CMK (cell line): ENCODE data around the gene NTSR2.

ENCODE experiments used
- DNase-seq: peaks from one replicate; pipeline ENCODE4 v3.0.0-alpha.2; 2010; ENCODE audit warnings: low read depth

NTSR2 gene

GRCh38 chr2:11699686-11700670, 30.0 kb upstream of the NTSR2 start:
- DNase-seq, result no peak

- DNase-seq, result no peak
Measured at GRCh38 chr2:11698009-11698922, 28.3 kb upstream of the NTSR2 start.

GRCh38 chr2:11697103-11697871, 27.3 kb upstream of the NTSR2 start:
- peak; percentile 94 for DNase-seq

GRCh38 chr2:11696736-11697102, 26.7 kb upstream of the NTSR2 start:
- no peak for DNase-seq

GRCh38 chr2:11695576-11695975, 25.6 kb upstream of the NTSR2 start:
- no peak for DNase-seq

GRCh38 chr2:11692966-11693521, 23.0 kb upstream of the NTSR2 start:
- DNase-seq, result peak; percentile 47

GRCh38 chr2:11691076-11691660, 21.2 kb upstream of the NTSR2 start:
- no peak for DNase-seq

GRCh38 chr2:11688222-11689069, 18.5 kb upstream of the NTSR2 start:
- DNase-seq, result peak; percentile 81

GRCh38 chr2:11687736-11688135, 17.7 kb upstream of the NTSR2 start:
- no peak for DNase-seq

GRCh38 chr2:11685906-11686470, 16.0 kb upstream of the NTSR2 start:
- no peak for DNase-seq

- no peak for DNase-seq
Measured at GRCh38 chr2:11684894-11685460, 15.0 kb upstream of the NTSR2 start.

GRCh38 chr2:11683966-11684365, 14.0 kb upstream of the NTSR2 start:
- DNase-seq, result no peak

GRCh38 chr2:11683476-11683875, 13.5 kb upstream of the NTSR2 start:
- no peak for DNase-seq

- no peak for DNase-seq
Measured at GRCh38 chr2:11682590-11682915, 12.6 kb upstream of the NTSR2 start.

- DNase-seq, result no peak
Measured at GRCh38 chr2:11681722-11682589, 12.0 kb upstream of the NTSR2 start.

GRCh38 chr2:11680901-11681721, 11.1 kb upstream of the NTSR2 start:
- no peak for DNase-seq

GRCh38 chr2:11680182-11680900, 10.3 kb upstream of the NTSR2 start:
- DNase-seq, result no peak
